HepG2 (cell line): ENCODE results near the gene CTDP1. TPM values are rescaled to one million over a fixed set of nuclear protein-coding genes. Genes with fewer than 3 reads are reported as not detected.
A peak's percentile ranks its signal among the peaks of the same experiment; 100 is the strongest.

ENCODE experiments used
- ASH2L ChIP-seq: fragments of 300-600, 200-600 bp; sonication (generic); IDR thresholded peaks from 2 replicates; pipeline ENCODE4 v1.7.0; 2017; ENCODE audit warnings: low read depth, mild to moderate bottlenecking, moderate library complexity, mixed read lengths, low read length; ENCODE audit not compliant: insufficient read length
- ELF1 ChIP-seq: sonication (generic); formaldehyde crosslinking; IDR thresholded peaks from 2 replicates; pipeline ENCODE4 v1.4.0; 2020; ENCODE audit warnings: missing genetic modification reagents
- HNF4G ChIP-seq, 2 experiments: sonication (generic) in 1 of 2; formaldehyde crosslinking in 1 of 2; IDR thresholded peaks; 2 replicates each; pipeline versions ENCODE4 v1.4.0 to v1.6.1; 2011 to 2020; ENCODE audit warnings: borderline replicate concordance in 2 of 2, low read depth in 2 of 2, mild to moderate bottlenecking in 2 of 2, low read length in 1 of 2, missing genetic modification reagents in 1 of 2, moderate library complexity in 1 of 2
- KIAA2018 ChIP-seq: sonication (generic); formaldehyde crosslinking; IDR thresholded peaks from 2 replicates; pipeline ENCODE4 v1.5.0; 2020; ENCODE audit warnings: mild to moderate bottlenecking, missing genetic modification reagents, borderline replicate concordance
- NFKB2 ChIP-seq: sonication (generic); formaldehyde crosslinking; IDR thresholded peaks from 2 replicates; pipeline ENCODE4 v1.4.0; 2020; ENCODE audit warnings: missing genetic modification reagents, borderline replicate concordance
- ZBTB46 ChIP-seq: sonication (generic); formaldehyde crosslinking; IDR thresholded peaks from 2 replicates; pipeline ENCODE4 v1.4.0; 2020; ENCODE audit warnings: mild to moderate bottlenecking, missing genetic modification reagents, borderline replicate concordance
- ZNF17 ChIP-seq: sonication (generic); formaldehyde crosslinking; IDR thresholded peaks from 2 replicates; pipeline ENCODE4 v1.5.0; 2020; ENCODE audit warnings: mild to moderate bottlenecking, missing genetic modification reagents
- ZNF225 ChIP-seq: sonication (generic); formaldehyde crosslinking; IDR thresholded peaks from 2 replicates; pipeline ENCODE4 v1.4.0; 2020; ENCODE audit warnings: mild to moderate bottlenecking, missing genetic modification reagents
- ZNF253 ChIP-seq: sonication (generic); formaldehyde crosslinking; IDR thresholded peaks from 2 replicates; pipeline ENCODE4 v1.8.0; 2022; ENCODE audit warnings: mild to moderate bottlenecking, missing genetic modification reagents, borderline replicate concordance
- ZNF30 ChIP-seq: sonication (generic); formaldehyde crosslinking; IDR thresholded peaks from 2 replicates; pipeline ENCODE4 v1.5.0; 2020; ENCODE audit warnings: mild to moderate bottlenecking, missing genetic modification reagents
- ZNF501 ChIP-seq: sonication (generic); formaldehyde crosslinking; IDR thresholded peaks from 2 replicates; pipeline ENCODE4 v1.5.1; 2020; ENCODE audit warnings: mild to moderate bottlenecking, moderate library complexity, missing genetic modification reagents
- ZNF557 ChIP-seq: sonication (generic); formaldehyde crosslinking; IDR thresholded peaks from 2 replicates; pipeline ENCODE4 v1.4.0; 2020; ENCODE audit warnings: missing genetic modification reagents
- ZNF605 ChIP-seq: sonication (generic); formaldehyde crosslinking; IDR thresholded peaks from 2 replicates; pipeline ENCODE4 v1.8.0; 2022; ENCODE audit warnings: mild to moderate bottlenecking, missing genetic modification reagents
- ZNF615 ChIP-seq: sonication (generic); formaldehyde crosslinking; IDR thresholded peaks from 2 replicates; pipeline ENCODE4 v1.5.0; 2020; ENCODE audit warnings: mild to moderate bottlenecking, missing genetic modification reagents, borderline replicate concordance
- ZNF678 ChIP-seq: sonication (generic); formaldehyde crosslinking; IDR thresholded peaks from 2 replicates; pipeline ENCODE4 v1.4.0; 2020; ENCODE audit warnings: mild to moderate bottlenecking, missing genetic modification reagents
- ZNF7 ChIP-seq: IDR thresholded peaks from 2 replicates; pipeline ENCODE4 v1.6.1; 2016; ENCODE audit warnings: missing biosample characterization, missing genetic modification reagents
- ZNF713 ChIP-seq: sonication (generic); formaldehyde crosslinking; IDR thresholded peaks from 2 replicates; pipeline ENCODE4 v1.4.0; 2020; ENCODE audit warnings: mild to moderate bottlenecking, missing genetic modification reagents
- ZNF746 ChIP-seq: sonication (generic); formaldehyde crosslinking; IDR thresholded peaks from 2 replicates; pipeline ENCODE4 v1.8.0; 2022; ENCODE audit warnings: mild to moderate bottlenecking, missing genetic modification reagents
- ZNF841 ChIP-seq: sonication (generic); formaldehyde crosslinking; IDR thresholded peaks from 2 replicates; pipeline ENCODE4 v1.8.1; 2023; ENCODE audit warnings: missing genetic modification reagents, borderline replicate concordance
- polyA plus RNA-seq, 8 experiments: library from polyadenylated mRNA; depleted of rRNA in 3 of 8; stranded (reverse) in 7 of 8; unstranded in 1 of 8; fragments of >200 nt; fragmentation: Illumina TruSeq in 4 of 8; extraction: Trizol in 4 of 8; gene quantifications; 2 replicates each; pipeline versions ENCODE4 v1.2.1 to v1.2.3, GENCODE V29; 2011 to 2016; ENCODE audit warnings: low read depth in 4 of 8, missing spikeins in 1 of 8, mixed read lengths in 1 of 8; ENCODE audit not compliant: insufficient read depth in 1 of 8
- total RNA-seq, 5 experiments: library from RNA; depleted of rRNA; stranded (reverse); fragments of >200 nt; fragmentation: Illumina TruSeq; extraction: Trizol; gene quantifications; 2 replicates each; pipeline ENCODE4 v1.2.3, GENCODE V29; 2016; ENCODE audit warnings: low read depth in 1 of 5

The CTDP1 gene
- total and polyA plus RNA-seq, 2 of the 13 experiments (the other 11 are each of a cell fraction or from before 2014, with no cell fraction given): 6.9 to 11.0 TPM

GRCh38 chr18:79678665-79679551 is 695 bp upstream of the CTDP1 start (continued):
- TF ChIP-seq KIAA2018 (CRISPR knock-in tag) (no peak), ELF1 (CRISPR knock-in tag) (peak; percentile 80; the same call in 1 of the 2 replicates), ZNF225 (CRISPR knock-in tag) (no peak), ASH2L (no peak), ZNF253 (CRISPR knock-in tag) (peak; percentile 53; the same call in 1 of the 2 replicates), ZNF30 (no peak), ZNF7 (CRISPR knock-in tag) (peak; percentile 38; the same call in 1 of the 2 replicates), ZNF605 (peak; percentile 97), HNF4G (IDR thresholded peaks at IDR 0.05; ENCODE audit: borderline replicate concordance, low read depth, low read length) (no peak), HNF4G (CRISPR knock-in tag; IDR thresholded peaks at IDR 0.05; ENCODE audit: borderline replicate concordance, low read depth) (no peak), ZNF17 (CRISPR knock-in tag) (no peak), ZNF746 (CRISPR knock-in tag) (peak; percentile 95), ZNF557 (no peak), ZNF713 (CRISPR knock-in tag) (no peak; the same call in 1 of the 2 replicates), ZNF841 (CRISPR knock-in tag) (0 out of 2 replicates have a peak, but pooled peaks have one; percentile 35), ZNF501 (peak; percentile 100), ZNF615 (no peak; the same call in 1 of the 2 replicates), NFKB2 (CRISPR knock-in tag) (peak; percentile 65; the same call in 1 of the 2 replicates), ZBTB46 (CRISPR knock-in tag) (no peak), ZNF678 (no peak)
